Gastroesophageal sphincter (tissue), 3 donors: ENCODE results near the gene MFSD6L.

ENCODE experiments used
- EP300 ChIP-seq: sonication (generic); formaldehyde crosslinking; IDR thresholded peaks from one replicate; pipeline ENCODE4 v1.6.1; 2017; ENCODE audit warnings: antibody characterized with exemption, mild to moderate bottlenecking
- POLR2AphosphoS5 ChIP-seq: sonication (generic); formaldehyde crosslinking; IDR thresholded peaks from one replicate; pipeline ENCODE4 v1.6.1; 2017; ENCODE audit warnings: antibody characterized with exemption
- TF ChIP-seq, protein P1 (sequence below), 4 experiments: fragments of 200-600 bp in 2 of 4; fragments of 450-650 bp in 2 of 4; sonication (generic) in 1 of 4; IDR thresholded peaks; one replicate each; pipeline ENCODE4 v1.5.1; 2017 to 2019; ENCODE audit warnings: antibody characterized with exemption in 4 of 4, mild to moderate bottlenecking in 2 of 4, moderate library complexity in 2 of 4

DNA sequence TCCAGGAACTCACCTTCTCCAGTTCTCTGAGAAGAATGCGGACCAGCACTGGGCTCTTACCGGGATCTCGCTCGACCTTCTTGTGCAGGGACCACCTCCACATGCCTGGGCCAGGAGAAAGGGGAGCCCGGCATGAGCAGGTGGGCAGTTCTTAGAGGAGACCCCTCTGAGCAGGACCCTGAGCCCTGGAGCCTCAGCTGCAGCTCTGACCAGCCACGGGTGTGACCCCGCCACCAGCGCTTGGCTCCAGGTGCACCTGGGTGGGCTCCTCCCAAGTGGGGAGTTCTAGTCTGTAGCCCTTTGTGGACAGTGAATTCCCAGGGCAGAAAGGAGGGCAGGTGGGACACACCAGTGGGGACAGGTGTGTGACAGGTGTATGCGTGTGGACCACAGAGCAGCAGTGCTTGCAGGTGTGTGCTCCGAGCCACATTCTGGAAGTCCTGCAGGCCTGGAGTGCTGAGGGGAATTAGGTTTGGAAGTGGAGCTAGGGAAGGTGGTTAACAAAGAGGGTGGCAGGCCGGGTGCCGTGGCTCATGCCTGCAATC lies 39.5 kb upstream of the MFSD6L start:
- no peak for TF ChIP-seq POLR2AphosphoS5
- no peak for TF ChIP-seq EP300
- TF ChIP-seq, protein P1, sequence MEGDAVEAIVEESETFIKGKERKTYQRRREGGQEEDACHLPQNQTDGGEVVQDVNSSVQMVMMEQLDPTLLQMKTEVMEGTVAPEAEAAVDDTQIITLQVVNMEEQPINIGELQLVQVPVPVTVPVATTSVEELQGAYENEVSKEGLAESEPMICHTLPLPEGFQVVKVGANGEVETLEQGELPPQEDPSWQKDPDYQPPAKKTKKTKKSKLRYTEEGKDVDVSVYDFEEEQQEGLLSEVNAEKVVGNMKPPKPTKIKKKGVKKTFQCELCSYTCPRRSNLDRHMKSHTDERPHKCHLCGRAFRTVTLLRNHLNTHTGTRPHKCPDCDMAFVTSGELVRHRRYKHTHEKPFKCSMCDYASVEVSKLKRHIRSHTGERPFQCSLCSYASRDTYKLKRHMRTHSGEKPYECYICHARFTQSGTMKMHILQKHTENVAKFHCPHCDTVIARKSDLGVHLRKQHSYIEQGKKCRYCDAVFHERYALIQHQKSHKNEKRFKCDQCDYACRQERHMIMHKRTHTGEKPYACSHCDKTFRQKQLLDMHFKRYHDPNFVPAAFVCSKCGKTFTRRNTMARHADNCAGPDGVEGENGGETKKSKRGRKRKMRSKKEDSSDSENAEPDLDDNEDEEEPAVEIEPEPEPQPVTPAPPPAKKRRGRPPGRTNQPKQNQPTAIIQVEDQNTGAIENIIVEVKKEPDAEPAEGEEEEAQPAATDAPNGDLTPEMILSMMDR (IDR thresholded peaks at IDR 0.05), result no peak
